ENCODE data around the gene CALCR.
"Not testable (repeated sequence)": the region's sequence is repeated elsewhere in the genome, so short reads cannot be mapped to it uniquely, and the experiment has no call there.

Gene CALCR

GRCh38 chr7:93535616-93536015 is 38.9 kb downstream of the CALCR start:
- DNase-seq (ENCODE audit: low read depth) = no peak
- no peak for TF ChIP-seq CTCF (conservative IDR thresholded peaks at IDR 0.05; ENCODE audit: low read depth, low read length)

GRCh38 chr7:93530701-93531100 is 43.8 kb downstream of the CALCR start:
- no peak for DNase-seq (ENCODE audit: low read depth)
- no peak overlapping the region for H3K4me3 ChIP-seq (ENCODE audit: low read length)
- TF ChIP-seq CTCF (conservative IDR thresholded peaks at IDR 0.05; ENCODE audit: low read depth, low read length) = no peak

More at GRCh38 chr7:93535616-93536015, 38.9 kb downstream of the CALCR start:
- H3K4me3 ChIP-seq (ENCODE audit: low read length) = no peak overlapping the region

GRCh38 chr7:93516834-93517233 is 57.7 kb downstream of the CALCR start:
- TF ChIP-seq CTCF (conservative IDR thresholded peaks at IDR 0.05; ENCODE audit: low read depth, low read length) = no peak
- no peak for DNase-seq (ENCODE audit: low read depth)
- H3K4me3 ChIP-seq (ENCODE audit: low read length) = no peak overlapping the region

GRCh38 chr7:93515144-93515543 is 59.4 kb downstream of the CALCR start:
- no peak overlapping the region for H3K4me3 ChIP-seq (ENCODE audit: low read length)
- TF ChIP-seq CTCF (conservative IDR thresholded peaks at IDR 0.05; ENCODE audit: low read depth, low read length) = no peak
- DNase-seq (ENCODE audit: low read depth) = no peak

- no peak overlapping the region for H3K4me3 ChIP-seq (ENCODE audit: low read length)
- DNase-seq (ENCODE audit: low read depth) = no peak
- TF ChIP-seq CTCF (conservative IDR thresholded peaks at IDR 0.05; ENCODE audit: low read depth, low read length) = no peak
Measured at GRCh38 chr7:93509303-93509702, 65.2 kb downstream of the CALCR start.

- no peak for TF ChIP-seq CTCF (conservative IDR thresholded peaks at IDR 0.05; ENCODE audit: low read depth, low read length)
- no peak overlapping the region for H3K4me3 ChIP-seq (ENCODE audit: low read length)
- DNase-seq (ENCODE audit: low read depth) = no peak
Measured at GRCh38 chr7:93503088-93503487, 71.4 kb downstream of the CALCR start.

GRCh38 chr7:93491860-93492259 is 82.7 kb downstream of the CALCR start:
- not testable (repeated sequence) for H3K4me3 ChIP-seq (ENCODE audit: low read length); DNase-seq (ENCODE audit: low read depth)
